T-helper 2 cell treated with Interferon-gamma antibody and Interleukin-4, amounts not matched to agents 100 ng/mL and 5 ng/mL, for 36 hours (primary cell): ENCODE data around the gene UCKL1. TPM values are rescaled to one million over a fixed set of nuclear protein-coding genes. Genes with fewer than 3 reads are reported as not detected.
"Not testable (repeated sequence)": the region's sequence is repeated elsewhere in the genome, so short reads cannot be mapped to it uniquely, and the experiment has no call there.

Source experiments
- intact Hi-C: fragments of 100-400 bp; cut with micrococcal nuclease; formaldehyde crosslinking; loops from one replicate; pipeline ENCODE4 v1.15.1; 2023
- total RNA-seq: library from RNA; stranded (reverse); gene quantifications from 2 replicates; pipeline ENCODE4 v1.2.3, GENCODE V29; 2022

Gene UCKL1
- total RNA-seq, 1 donor from 2014 or later = 47.7 TPM

- intact Hi-C loops = no loop called here
Measured at GRCh38 chr20:63930971-63931553, 25.2 kb downstream of the UCKL1 start.

GRCh38 chr20:63929473-63929883 is 26.7 kb downstream of the UCKL1 start:
- intact Hi-C loops = not testable (repeated sequence)

GRCh38 chr20:63929071-63929470 is 27.1 kb downstream of the UCKL1 start:
- intact Hi-C loops = no loop called here

GRCh38 chr20:63926298-63926697 is 29.9 kb downstream of the UCKL1 start:
- intact Hi-C loops = no loop called here

GRCh38 chr20:63924241-63924640 is 32.0 kb downstream of the UCKL1 start:
- intact Hi-C loops = no loop called here

GRCh38 chr20:63923651-63924050 is 32.6 kb downstream of the UCKL1 start:
- intact Hi-C loops = no loop called here

- intact Hi-C loops = no loop called here
Measured at GRCh38 chr20:63920226-63920625, 36.0 kb downstream of the UCKL1 start.

GRCh38 chr20:63919130-63919529 is 37.1 kb downstream of the UCKL1 start:
- intact Hi-C loops = no loop called here

GRCh38 chr20:63917811-63918210 is 38.4 kb downstream of the UCKL1 start:
- intact Hi-C loops = no loop called here

- intact Hi-C loops = not testable (repeated sequence)
Measured at GRCh38 chr20:63916371-63916939, 39.8 kb downstream of the UCKL1 start.

- intact Hi-C loops = no loop called here
Measured at GRCh38 chr20:63915471-63915870, 40.7 kb downstream of the UCKL1 start.

GRCh38 chr20:63913768-63914167 is 42.4 kb downstream of the UCKL1 start:
- intact Hi-C loops = no loop called here

GRCh38 chr20:63911176-63911575 is 45.0 kb downstream of the UCKL1 start:
- intact Hi-C loops = no loop called here

GRCh38 chr20:63908008-63908682 is 48.1 kb downstream of the UCKL1 start:
- intact Hi-C loops = no loop called here

GRCh38 chr20:63903796-63904561 is 52.2 kb downstream of the UCKL1 start:
- intact Hi-C loops = no loop called here

GRCh38 chr20:63900413-63900812 is 55.8 kb downstream of the UCKL1 start:
- intact Hi-C loops = no loop called here

GRCh38 chr20:63898882-63899558 is 57.2 kb downstream of the UCKL1 start:
- intact Hi-C loops = loop anchor here (10.0 kb wide), 1 partner anchor 274 kb away; the partner anchor contains the start of gene GMEB2

GRCh38 chr20:63897978-63898561 is 58.1 kb downstream of the UCKL1 start:
- intact Hi-C loops = loop anchor here (10.0 kb wide), 1 partner anchor 273 kb away; the partner anchor contains the start of gene GMEB2

- intact Hi-C loops = loop anchor here (10.0 kb wide), 1 partner anchor 272 kb away; the partner anchor contains the start of gene GMEB2
Measured at GRCh38 chr20:63896264-63897105, 59.7 kb downstream of the UCKL1 start.

GRCh38 chr20:63895952-63896263 is 60.3 kb downstream of the UCKL1 start:
- intact Hi-C loops = loop anchor here (1.0 to 10.0 kb wide), 3 partner anchors 45 to 271 kb away; partner anchors contain the start of genes GMEB2 and TCEA2
